GM19328 (cell line): ENCODE data around the gene MCAM.

Experiments
- ATAC-seq: cut with Tn5 transposase; IDR thresholded peaks from one replicate; pipeline ENCODE4 v1.9.1; 2021; ENCODE audit warnings: mild to moderate bottlenecking, moderate library complexity; ENCODE audit not compliant: unreplicated experiment

The MCAM gene

DNA sequence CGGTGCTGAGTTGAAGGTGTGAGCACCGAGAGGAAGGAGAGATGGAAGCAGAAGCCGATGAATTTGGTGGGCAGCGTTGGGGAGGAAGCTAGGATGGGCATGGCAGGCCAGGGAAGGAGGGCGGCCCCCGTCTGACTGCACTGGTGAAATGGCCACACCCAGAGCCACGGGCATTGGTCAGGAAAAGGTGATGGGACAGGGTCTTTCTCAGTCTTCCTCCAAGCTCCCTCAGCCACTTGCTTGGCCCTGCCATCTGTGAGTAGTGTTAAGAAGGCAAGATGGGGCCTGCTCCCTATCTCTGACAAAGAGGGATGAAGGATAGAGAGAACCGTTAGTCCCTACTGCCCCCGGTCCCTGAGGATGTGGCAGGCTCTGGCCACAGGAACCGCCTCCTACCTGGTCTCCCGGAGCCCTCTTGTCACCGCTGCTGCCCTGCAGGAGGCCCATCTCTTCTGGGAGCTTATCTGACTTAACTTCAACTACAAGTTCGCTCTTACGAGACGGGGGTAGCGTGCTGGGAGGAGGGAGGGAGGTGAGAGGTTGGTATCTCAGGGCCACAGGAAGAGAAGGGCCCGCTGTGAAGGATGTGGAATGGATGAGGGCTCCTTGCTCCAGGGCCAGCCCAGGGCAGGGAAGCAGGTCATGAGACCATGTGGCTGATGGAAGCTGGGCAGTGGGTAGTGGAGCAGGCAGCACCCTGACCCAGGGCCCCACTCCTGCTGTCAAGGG, 6.8 kb downstream of the MCAM start:
- no peak for ATAC-seq

DNA sequence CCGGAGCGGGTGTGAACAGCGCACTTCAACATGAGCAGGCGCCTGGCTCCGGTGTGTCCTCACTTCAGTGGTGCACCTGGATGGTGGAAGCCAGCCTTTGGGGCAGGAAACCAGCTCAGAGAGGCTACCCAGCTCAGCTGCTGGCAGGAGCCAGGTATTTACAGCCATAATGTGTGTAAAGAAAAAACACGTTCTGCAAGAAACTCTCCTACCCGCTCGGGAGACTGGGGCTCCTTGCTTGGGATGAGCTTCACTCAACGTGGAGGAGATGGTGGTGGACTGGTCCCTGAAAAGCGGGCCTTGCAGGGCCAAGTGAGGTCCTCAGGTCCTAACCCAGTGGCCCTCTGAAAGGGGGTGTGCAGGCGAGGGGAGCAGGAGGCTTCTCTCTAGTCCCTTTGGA, 7.5 kb downstream of the MCAM start:
- ATAC-seq, result no peak

DNA sequence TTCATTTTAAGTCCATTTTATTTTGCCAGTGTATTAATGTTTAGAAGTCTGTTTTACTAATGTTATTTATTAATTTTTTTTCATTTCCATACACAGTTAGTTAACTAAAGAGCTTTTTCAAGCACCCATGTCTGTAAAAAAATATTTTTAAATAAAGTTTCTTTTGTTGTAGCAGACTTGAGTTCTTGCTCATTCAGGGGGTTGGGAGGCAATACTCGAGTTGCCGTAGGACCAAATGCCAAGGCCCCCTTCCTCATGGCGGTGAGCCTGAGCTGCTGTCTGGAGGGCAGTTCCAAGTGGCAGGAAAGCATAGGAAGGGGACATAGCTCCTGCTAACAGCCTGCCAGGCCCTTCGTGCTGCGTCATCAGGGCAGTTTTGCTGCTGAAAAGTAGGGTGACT, 9.0 kb downstream of the MCAM start:
- ATAC-seq, result no peak

DNA sequence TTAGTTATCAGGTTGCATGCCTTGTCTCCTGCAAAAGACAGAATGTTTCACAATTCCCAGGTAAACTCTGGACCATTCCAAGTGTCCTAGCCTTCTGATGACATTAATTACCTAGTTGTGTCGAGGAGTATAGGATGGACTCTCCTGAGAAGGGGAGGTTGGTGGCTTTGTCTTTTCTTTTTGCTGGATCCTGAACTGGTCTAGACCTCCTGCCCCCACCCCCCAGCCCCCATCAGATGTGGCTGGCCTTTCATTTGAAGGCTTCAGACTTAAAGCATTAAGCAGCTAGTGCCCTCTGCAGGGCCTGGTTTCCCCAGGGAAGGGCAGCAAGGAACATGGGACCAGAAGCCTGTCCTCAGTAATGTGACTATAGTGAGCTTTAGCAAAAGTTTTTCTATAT, 9.7 kb downstream of the MCAM start:
- no peak for ATAC-seq

DNA sequence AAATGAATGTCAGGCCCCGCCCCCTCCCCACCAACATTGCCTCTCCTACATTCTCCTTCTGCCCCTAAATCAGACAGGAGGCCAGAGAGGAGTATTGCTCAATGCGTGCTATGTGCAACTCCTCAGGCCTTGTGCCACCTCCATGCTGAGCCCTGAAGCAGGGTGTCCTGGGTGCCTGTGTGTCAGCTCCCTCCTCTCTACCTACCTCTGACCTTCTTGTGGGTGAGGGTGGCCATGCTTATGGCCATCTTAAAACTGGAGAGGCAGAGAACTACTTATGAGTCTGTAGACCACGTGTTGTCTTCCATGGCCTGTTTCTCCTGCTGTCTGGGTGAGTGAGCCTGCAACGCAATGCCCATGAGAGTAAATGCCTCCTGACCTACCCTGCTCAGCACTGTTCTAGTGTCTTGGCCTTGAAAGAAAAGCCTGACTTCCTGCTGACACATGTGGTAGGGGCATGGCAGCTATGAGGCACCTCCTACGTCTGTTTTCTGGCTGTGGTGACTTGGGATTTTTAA, 10.5 kb downstream of the MCAM start:
- ATAC-seq, result no peak

DNA sequence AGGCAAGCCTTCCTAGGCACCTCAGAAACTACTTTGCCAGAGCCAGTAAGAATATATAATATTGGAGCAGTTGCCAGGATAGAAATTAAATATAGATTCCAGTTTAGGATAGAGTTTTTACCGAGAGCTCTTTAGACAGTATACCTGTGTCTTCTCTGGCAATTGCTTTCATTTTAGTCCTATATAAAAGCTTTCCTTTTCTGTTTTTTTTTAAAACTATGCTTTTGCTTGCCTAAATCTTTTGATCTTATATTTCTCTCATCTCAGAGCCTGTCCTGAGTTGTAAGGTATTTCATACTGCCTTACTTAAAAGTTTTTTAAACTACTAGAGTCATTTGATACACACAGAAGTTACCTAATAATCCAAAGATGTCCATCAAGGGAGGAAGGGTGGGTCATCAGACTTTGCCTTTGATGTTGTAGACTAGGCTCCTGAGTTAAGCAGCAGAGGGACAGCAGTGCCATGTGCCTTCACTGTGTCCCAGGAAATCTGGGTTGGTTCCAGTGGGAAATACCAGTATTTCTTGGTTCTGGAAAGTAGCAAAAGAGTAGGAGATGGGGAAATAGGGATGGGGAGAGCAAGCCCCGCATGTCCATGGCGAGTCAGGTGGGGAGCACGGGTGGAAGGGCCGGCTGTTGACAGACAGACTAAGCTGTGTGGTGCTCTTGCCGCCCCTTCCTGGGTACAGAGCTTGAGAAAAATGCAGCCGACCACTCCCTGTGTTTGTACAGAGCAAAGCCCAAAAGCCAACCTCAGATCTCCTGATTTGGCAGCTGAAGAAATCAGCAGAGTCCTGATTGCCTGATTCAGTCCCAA, 11.2 kb downstream of the MCAM start:
- no peak for ATAC-seq

DNA sequence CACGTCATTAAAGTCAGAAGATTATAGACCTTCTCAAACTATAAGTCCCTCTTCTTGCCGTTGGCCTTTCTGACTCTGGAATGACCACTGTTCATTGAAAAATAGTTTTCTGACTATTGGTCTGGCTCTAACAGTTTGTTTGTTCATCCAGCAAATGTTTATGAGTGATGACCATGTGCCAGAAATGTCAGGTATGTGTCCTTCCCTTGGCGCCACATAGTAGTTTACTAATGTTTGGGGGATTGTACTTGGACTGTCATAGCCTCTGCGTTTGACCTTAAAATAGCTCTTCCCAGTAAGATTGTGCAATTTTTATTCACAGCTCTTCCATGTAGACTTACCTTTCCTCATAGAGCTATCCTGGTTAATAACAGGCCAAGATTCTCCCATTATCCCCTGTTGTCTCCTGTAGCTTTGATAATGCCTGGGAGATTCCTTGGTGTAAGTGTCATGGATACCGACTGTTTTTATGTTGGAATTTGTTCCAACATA, 13.7 kb downstream of the MCAM start:
- no peak for ATAC-seq

DNA sequence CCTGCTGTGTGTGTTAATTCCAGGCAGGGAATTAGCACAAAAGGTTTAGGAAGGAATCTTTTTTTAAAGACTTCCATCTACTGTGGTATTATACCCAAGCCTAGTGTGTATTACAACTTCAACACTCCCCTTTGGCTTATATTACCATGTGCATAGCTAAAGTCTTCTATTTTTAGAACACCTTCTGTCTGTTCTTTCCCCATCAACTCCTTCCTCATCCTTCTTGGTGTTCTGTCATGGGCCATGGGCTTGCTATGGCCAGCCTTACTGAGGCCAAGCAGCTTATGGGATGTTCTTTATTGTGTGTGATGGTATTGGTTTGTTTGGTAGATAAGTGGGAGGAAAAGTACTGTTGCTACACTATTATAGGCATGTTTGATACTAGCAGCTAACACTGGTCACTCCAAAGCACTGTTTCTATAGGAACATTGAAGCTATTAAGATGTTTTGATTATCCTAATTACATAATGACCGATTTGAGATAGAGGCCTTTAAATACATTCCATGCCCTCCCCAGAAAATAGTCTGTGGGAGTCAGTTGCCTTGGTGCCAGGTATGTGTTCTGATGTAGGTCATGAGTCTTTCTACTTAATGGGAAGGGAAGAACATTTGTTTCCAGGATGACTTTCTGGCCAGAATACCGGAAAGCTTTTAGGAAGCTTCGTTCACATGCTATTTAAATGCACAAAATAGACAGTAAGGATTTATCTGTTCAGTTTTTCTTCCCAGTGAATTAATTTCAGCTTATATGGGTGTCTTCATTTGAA, 16.5 kb downstream of the MCAM start:
- no peak for ATAC-seq

DNA sequence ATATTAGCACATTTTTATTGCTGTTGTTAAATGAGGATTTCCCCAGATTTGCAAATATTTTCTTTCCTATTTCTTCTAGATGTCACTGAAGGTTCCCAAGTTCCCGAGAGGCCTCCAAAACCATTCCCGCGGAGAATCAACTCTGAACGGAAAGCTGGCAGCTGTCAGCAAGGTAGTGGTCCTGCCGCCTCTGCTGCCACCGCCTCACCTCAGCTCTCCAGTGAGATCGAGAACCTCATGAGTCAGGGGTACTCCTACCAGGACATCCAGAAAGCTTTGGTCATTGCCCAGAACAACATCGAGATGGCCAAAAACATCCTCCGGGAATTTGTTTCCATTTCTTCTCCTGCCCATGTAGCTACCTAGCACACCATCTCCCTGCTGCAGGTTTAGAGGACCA, 17.5 kb downstream of the MCAM start:
- ATAC-seq, result no peak

DNA sequence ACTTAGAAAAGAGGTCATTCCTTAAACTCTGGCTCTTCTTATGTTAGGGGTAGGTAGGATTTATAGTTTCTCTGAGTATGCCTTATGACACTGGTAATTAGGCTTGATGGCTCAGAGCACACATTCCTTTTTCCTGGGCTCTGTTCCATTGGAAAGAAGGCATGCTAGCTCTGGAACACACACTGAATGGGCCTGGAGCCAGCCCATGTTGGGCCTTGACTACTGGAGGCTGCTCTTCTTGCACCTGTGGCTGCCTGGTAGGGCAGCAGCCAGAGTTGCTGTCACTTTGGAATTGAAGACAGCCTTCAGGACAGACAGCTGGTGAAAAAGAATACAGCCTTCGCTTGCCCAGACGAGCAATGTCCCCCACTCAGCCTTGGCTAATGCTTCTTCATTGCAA, 18.2 kb downstream of the MCAM start:
- no peak for ATAC-seq

DNA sequence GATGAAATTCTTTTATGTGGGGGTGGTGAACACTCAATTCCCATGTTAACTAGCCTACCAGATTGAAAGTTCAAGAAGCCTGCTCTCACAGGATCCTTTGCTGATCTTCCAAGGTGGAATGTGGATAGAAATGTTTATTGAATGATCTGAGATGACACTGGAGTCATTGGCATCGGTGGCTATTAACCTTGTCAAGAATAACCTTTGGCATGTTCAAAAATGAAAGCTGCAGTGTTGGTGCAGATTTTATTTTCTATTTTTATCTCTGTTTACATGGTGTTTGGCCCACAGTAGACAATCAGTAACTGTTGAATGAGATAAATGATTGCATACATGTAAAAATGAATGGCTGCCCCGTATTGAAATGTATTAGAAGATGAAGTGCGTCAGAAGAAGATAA, 19.0 kb downstream of the MCAM start:
- ATAC-seq, result no peak

DNA sequence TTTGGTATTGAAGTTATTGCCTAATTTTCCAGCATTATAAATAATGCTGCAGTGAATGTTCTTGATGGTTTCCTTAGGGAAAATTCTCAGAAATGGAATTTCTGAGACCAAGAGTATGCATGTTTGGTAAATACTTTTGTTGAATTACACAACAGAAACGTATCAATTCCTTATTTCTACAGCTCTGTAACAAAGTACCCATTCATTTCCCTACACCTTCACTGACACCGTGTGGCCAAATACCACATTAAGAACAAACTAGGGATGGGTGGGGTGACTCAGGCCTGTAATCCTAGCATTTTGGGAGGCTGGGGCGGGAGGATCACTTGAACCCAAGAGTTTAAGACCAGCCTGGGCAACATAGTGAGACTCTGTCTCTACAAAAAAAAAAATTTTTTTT, 21.8 kb downstream of the MCAM start:
- no peak for ATAC-seq

DNA sequence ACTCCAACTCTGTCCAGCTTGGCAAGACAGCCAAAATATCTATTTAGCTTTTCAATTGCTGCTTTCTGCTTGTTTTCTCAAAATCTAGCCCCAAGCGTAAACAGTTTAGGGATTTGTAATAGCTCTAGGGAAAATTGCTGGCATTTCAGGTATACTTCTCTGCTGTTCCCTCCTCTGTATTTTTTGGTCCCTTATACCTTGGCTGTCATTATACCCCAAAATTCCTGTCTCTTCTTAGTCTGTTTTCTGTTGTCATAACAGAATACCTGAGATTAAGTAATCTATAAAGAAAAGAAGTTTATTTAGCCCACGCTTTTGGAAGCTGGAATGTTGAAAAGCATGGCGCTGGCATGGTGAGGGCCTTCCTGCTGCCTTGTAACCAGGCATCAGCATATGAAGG, 23.5 kb downstream of the MCAM start:
- ATAC-seq, result no peak

DNA sequence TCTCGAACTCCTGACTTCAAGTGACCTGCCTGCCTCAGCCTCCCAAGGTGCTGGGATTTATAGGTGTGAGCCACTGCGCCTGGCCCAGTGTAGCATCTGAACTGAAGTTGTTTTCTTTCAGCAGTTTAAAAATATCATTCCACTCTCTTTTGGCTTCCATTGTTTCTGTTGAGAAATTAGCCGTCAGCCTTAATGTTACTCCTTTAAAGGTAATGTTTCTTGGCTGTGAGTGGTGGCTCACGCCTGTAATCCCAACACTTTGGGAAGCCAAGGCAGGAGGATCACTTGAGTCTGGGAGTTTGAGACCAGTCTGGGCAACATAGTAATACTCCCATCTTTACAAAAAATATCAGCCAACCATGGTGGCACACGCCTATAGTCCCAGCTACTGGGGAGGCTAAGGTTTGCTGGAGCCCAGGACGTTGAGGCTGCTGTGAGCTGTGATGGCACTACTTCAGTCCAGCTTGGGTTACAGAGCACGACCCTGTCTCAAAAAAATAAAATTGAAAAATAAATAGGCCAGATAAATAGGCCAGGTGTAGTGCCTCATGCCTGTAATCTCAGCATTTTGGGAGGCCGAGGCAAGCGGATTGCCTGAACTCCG, 25.9 kb downstream of the MCAM start:
- no peak for ATAC-seq

DNA sequence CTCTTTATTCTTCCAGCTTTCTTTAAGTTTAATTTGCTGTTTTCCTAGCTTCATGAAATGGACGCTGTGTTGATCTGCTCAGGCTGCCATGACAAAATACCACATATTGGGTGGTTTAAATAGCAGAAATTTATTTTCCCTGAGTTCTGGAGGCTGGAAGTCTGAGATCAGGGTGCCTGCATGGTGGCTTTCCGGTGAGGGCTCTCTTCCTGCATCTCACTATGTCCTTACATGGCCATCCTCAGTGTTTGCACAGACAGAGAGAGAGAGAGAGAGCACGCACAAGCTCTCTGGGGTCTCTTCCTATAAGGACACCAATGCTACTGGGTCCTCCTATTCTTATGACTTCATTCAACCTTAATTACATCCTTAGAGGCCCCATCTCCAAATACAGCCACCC, 28.7 kb downstream of the MCAM start:
- ATAC-seq, result no peak

DNA sequence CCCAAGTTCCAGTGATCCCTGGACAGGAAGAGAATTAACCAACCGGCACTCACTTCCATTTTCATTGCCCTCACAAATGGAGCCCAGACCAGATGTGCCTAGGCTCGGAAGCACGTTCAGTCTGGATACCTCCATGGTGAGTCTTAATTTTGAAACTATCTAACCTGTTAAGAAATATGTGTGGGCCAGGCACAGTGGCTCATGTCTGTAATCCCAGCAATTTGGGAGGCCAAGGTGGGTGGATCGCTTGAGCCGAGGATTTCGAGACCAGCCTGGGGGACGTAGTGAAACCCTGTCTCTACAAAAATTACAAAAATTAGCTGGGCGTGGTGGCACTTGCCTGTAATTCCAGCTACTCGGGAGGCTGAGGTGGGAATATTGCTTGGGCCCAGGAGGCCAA, 31.5 kb downstream of the MCAM start:
- ATAC-seq, result no peak

DNA sequence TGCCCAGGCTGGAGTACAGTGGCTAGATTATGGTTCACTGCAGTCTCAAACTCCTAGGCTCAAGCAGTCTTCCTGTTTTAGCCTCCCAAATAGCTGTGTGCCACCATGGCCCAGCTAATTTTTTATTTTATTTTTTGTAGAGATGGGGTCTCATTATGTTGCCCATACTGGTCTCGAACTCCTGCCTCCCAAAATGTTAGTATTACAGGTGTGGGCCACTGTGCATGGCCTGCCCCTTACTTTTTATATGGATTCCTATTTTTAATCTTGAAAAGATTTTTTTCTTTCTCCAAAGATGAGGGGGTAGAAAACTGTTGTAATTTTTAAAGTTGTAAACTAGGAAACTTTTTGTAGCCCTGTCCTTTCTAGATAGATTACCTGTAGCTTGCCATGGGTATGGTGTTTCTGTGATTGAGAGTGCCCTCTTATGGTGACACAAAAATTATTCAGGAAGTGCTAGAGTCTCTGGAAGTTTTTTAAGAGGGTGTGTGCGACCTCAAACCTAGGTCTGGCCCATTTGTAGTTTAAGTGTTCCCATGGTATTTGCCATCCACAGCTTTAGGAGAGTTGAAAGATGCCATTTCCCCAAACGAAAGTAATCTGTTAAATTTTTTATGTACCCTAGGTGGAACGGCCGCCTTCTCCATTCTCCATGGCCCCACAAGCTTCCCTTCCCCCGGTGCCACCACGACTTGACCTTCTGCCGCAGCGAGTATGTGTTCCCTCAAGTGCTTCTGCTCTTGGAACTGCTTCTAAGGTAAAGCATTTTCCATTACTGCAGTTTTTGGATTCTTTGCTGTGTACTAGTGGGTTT, 32.4 kb downstream of the MCAM start:
- no peak for ATAC-seq

DNA sequence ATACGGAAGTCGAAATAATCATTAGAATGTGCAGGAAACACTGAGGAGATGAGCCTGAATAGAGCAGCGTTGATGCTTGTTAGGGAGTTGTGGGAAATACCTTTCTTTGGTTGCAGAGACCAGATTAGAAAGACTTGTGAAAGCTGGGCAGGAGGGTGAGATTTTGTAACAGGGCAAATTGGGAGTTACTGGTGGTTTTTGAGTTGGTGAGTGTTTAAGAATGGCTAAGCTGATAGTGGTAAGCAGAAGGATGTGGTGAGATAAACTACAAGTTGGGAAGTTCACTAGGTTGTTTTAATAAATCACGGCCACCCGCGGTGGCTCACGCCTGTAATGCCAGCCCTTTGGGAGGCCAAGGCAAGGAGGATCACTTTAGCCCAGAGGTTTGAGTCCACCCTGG, 34.4 kb downstream of the MCAM start:
- no peak for ATAC-seq

DNA sequence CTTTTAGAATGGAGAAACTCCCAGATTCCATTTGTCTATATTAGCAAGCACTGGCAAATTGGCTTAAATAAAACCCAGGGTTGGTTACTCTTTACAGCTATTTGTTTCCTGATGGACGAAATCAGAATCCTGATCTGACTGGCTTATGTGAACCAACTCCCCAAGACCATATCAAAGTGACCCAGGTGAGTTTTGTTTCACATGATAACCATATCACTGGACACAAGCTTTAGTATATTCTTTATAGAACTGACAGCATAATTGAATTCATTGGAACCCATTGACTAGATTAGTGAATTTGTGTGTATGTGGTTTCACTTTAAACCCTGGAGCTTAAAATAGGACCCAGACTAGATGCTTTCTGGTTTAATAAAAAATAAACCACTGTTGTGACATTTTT, 39.3 kb downstream of the MCAM start:
- ATAC-seq, result no peak

DNA sequence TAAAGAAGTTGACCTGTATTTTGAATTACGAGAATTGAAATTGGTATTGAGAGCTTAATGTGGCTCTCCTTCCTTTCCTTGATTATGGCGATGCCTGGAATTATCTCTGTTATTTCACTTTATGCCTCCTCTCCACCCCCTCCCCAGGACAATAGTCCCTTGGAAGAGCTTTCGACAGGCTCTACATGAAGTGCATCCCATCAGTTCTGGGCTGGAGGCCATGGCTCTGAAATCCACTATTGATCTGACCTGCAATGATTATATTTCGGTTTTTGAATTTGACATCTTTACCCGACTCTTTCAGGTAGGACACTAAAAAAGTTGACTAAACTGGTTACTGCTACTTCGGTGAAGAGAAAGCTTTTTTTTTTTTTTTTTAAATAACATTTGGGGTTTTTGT, 43.2 kb downstream of the MCAM start:
- no peak for ATAC-seq
